Stimulated activated naive CD4-positive, alpha-beta T cell (primary cell): ENCODE measurements around the gene PBX1.

Experiments used
- DNase-seq, 6 experiments: peaks; one replicate each; lab custom pipeline; 2025; lab: John Stamatoyannopoulos, UW

Gene PBX1

DNA sequence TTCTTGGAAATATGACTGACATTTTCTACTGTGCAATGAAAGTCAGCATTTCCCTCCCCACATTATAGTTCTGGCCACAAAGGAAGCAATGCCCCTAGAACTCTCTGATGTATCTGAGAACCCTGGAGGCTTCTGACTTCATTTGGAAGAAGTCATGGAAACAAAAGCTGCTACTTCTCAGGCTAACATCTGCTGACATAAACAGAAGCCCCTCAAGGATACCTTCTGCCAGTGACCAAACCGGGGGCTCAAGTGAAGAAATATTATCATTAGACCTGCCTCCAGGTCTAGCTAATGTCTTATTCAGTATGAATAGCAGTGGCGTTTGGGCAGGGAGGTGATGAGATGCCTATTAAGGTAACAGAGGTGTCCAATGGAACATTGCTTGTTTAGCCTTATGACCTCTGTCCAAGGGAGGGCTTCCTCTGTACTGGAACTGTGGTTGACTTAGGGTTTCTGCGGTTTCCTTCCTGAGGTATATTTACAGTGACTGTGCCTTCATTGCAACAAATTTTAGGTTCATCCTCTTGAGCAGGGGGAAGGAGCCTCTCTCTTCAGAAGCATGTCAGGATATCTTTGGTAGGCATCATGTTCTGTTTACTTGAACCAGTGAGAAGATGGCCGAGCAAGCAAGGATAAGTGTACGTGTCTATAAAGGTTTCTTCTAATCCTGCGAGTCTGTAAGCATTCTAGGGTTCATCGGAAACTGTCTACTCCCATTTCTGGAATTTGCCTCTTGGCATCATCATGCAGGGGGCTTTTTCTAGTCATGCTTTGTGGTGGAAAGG, 161.7 kb downstream of the PBX1 start:
- no peak for DNase-seq

DNA sequence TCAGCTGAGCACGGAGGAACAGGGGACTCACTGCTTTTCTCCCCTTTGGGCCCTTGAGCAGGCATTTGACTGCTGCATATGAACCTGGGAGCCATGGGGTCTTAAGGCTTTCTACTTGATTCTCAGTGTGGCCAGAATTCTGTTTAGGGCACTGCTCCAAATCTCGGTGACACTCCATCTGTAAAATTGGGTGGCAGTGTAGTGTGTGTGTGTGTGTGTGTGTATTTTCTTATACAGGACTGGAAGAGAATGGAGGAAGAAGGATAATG, 162.2 kb downstream of the PBX1 start:
- DNase-seq, result no peak

DNA sequence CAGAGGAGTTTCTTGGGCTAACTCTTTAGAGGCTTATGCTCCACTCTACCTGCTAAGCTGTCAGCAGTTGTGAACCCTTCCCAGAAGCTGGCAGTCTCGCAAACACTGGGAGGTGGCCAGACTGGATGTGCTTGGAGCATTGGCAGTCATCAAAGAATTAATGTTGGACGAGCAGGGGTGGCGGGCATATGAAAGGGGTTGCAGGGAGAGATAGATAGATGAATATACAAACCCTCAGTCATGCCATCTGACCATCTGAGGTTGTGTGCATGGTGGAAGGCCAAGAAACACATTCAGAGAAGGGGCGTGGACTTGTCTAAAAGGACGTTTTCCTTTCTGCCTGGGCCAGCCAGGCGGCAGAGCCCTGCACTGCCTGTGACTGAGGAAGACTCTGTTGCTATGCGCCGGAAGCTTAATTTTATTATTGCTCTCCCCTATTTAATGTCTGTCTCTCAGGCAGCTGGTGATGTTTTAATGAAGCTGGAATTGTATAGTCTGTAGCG, 164.4 kb downstream of the PBX1 start:
- no peak for DNase-seq

GRCh38 chr1:164725401-164725800, 166.4 kb downstream of the PBX1 start:
- DNase-seq, result no peak

GRCh38 chr1:164726235-164726634, 167.3 kb downstream of the PBX1 start:
- no peak for DNase-seq

DNA sequence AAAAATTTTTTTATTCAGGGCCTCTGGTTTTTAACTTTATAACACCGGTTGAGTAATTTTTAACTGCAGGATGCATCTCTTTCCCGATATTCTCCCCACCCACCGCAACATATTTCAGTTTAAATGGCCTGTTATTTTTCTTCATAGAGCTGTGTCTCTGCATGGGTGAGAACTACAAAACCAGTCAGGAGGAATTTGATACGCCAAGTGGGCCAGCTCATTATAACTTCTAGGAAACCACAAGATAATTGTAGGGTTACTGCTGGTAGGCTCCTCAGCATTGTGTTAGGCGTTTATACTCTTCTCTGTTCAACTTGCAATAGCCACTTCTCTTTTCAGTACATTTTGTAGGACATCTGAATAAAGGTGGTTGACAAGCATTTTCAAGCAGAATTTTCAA, 169.7 kb downstream of the PBX1 start:
- DNase-seq, result no peak

DNA sequence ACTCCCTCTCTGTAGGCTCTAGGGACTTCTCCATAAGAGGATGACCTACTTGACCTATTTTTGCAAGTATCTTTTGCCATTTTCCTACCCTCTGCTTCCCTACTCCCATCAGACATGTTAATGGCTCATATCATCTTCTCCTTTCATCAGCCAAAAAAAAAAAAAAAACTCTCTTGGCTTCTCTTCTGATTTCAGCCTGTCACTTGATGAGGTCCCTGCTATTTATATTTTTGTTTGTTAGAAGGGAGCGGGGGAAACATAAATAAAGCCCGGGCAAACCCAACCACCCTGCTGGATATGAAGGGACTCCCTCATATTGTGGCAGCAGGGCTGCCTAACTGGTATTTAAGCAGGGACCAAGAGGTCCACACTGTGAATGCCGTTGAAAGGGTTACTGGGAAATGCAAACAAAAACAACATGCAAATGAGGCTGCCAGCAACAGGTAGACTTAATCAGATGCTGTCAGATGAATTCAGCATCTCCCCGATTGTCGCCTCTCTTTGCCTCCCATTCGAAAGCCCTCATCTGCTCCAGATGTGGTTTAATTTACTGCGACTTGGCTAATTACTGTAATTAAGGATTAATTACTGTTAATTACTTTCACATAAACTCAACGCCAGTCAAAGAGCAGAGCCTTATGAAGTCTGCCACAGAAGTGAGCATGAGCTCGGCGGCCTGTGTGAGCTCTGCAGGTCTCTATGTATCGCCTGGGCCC, 172.3 kb downstream of the PBX1 start:
- DNase-seq, result no peak

DNA sequence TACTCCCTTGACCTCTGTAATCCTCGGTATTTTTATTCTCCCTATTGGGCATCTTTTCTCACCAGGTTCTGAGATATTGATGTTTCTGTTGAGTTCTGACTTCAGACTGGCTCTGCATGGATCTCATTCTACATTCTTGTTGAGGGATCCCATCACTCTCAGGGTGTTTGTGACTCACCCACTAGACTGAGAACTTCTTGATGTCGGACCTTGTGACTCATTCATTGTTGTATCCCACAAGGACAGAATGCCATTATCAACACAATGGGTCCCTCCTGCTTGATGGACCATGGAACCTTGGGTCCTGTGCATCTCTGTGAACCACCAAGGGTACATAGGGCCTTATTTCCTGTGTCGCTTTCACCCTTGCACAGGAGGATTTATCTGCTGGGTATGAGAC, 174.1 kb downstream of the PBX1 start:
- DNase-seq, result no peak

DNA sequence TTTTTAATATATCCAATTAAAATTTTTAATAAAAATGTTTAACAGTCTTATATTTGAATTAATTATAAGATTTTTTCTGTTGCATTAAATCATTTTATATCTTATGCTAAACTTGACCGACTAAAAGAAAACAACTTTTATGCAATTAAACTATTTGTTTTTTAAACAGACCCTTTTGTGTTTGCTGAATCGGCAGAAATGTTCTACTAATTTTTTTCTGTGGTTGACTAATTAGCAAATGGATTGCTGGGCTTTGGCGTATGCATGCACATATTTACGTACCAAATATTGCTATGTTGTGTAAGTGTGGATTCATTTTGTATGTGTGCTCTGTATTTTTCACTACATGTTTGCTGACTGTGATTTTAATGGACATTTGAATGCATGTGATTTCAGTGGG, 174.8 kb downstream of the PBX1 start:
- DNase-seq, result no peak

DNA sequence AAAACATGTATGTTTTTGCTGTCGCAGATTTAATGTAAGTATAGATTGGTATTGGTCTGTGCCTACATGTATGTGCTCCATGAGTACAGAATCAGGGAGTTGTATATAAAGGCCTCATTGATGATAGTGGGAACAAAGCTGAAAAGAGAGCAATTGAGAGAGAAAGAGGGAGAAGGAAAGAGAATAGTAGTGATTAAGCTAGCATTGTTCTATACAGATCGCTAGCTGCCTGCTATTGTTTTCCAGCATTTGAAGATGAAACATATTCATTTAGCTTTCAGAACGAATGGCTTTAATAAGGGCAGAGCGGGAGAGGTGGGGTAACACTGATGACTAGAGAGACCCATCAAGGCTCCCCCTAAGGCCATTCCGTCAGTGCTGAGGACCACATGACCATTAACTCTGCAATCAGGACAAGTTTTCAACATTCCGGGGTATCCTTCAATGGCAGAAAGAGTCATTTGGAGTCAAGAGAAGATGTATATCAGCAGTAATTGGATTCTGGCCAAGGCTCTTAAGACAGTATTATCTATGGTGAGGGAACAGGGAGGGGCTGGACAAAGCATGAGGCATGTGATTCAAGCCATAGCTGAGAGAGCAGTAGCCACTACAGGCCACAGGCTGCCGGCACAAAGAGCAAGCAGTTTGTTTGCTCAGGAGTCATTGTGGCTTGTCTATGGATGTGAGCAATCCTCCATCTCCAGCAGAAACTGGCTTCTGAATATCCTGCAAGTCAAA, 176.5 kb downstream of the PBX1 start:
- no peak for DNase-seq

DNA sequence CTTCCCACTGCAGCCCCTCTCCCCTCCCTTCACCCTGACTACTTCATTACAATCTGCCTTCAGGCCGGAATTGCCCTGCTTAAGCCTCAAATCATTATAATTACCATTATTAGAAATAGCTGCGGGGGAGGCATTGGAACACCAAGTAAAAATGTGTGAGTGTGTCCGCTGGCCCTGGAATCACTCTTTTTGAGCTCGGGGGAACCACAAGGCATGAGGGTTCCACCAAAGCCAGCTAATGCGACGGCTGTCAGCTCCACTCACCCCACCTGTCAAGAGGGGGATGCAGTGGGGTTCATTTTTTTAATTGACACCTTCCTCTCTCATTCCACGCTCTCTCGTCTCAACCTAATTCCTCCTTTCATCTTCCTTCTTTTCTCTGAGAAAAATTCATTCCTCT, 177.2 kb downstream of the PBX1 start:
- DNase-seq, result no peak

DNA sequence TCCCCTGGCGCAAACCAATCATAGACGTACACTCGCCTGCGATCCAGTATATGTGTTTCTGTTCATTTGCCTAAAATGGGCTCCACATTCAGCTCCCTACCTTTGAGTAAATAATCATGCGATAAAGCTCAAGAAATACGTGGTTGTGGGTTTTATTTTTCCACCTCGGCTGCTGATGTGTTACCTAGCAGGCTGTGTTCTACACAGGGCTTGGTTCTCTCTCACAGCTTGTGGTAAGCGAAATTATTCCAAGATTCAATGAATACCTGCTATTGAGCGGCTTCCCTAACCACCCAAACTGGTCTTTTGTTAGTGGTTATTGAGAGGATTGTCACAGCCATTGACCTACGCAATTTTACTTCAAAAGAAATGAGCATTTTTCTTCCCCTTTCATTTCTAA, 180.2 kb downstream of the PBX1 start:
- no peak for DNase-seq

DNA sequence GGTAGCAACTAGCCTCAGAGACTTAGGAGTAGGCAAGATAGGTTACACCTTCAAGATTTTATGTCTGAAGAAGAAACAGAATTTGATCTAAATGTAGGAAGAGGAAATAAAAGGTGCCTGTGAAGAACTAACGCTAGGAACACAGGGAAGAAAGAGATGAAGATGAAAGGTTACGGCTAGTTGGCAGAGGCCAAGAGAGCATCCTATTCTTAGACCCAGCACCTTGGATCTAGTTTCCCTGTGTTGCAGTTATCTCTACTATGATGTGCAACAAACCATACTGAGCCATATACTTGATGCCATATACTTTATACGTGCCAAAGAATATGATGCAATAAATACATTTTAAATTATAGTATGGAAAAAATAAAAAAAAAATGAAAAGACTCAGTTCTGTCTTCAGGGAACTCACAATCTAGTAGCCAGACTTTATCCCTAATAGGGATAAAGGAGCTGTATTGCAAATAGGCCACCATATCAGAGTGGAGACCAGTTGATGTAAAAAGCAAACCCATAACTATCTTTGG, 181.1 kb downstream of the PBX1 start:
- DNase-seq, result no peak

GRCh38 chr1:164742745-164743144, 183.8 kb downstream of the PBX1 start:
- no peak for DNase-seq

DNA sequence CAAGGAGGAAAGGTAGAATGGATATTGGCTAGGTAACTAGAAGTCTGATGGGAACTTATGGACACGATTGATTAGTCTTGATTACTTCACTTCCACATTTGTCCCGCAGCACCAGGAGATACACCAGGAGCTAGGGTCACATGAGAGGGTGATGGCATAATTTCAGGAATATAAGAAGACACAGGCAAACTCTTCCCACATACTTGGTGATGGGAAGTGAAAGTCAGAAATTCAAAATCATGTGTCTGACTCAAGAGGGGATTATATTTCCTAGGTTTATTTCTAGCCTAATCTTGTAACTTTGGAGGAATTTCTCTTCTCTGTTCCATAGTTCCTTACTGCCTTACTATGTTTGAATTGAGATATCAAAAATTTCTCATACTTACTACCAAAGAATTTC, 185.0 kb downstream of the PBX1 start:
- no peak for DNase-seq

- no peak for DNase-seq
Observed at GRCh38 chr1:164745736-164746135, 186.8 kb downstream of the PBX1 start.

DNA sequence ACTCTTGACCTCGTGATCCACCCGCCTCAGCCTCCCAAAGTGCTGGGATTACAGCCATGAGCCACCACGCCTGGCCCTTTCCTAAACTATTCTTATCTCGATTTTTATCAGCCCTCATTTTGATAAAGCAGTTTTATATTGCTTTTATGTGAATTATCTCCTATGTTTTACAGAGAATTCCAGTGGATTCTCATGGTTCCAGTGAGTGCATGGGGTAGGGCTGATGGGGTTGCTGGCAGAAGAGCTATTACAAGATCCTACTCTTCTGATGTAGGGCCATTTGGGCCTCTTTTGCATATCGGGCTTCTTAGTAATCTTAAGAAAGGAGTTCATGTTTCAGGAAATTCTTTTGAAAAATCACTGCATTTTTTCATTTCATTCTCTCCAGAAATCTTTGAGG, 187.6 kb downstream of the PBX1 start:
- no peak for DNase-seq

DNA sequence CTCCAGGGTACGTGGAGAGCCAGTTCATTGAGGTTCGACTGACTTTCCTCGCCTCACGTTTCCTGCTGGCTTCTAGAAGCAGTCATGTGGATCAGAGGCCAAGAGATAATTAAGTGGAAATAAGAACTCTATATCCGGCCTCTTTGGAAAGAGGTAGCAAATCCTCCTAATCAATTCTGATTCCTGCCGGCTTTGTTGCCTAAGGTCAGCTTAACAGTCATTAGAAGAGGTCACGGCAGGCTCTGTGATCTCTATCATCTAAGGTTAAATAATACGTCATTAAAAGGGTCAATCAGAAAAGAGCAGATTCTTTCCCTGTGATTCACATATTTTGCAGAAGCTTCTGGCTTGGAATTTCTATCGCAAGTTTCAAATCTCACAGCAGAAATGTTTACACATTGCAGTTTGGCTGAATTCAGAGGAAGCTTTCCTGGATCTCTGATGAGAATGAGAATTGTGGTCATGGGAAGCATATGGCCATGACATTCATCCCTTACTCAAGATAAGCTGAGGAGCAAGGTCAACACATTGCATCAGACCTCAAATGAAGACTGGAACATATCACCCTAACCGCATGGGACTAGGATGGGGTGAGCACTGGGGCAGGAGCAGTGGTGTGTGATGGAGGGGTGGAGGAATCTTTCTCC, 189.4 kb downstream of the PBX1 start:
- DNase-seq, result no peak

DNA sequence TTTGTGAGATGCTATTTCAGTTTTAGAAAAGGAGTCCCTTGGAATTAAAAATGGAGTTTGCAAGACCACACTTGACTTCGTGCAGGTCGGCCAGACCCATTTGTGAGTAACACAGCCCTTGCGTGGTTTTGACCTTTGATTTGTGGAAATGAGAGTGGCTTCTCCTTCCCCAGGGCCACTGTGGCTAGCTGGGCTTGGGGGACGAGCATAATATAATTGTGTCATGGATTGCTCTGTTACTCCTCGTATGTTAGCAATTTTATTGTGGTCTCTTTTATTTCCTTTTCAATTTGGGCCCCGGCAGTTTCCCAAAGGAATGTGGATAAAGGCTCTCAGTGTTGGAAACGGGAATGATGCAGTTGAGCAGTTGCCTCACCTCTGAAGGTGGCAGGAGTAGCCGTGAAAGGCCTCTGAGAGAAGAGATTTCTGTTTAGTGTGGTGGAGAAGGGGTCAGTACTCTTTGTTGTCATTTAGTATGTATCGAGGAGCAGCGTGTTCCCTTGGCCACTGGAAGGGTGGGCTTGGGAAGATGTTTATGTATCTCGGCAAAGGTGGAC, 194.6 kb downstream of the PBX1 start:
- no peak for DNase-seq

DNA sequence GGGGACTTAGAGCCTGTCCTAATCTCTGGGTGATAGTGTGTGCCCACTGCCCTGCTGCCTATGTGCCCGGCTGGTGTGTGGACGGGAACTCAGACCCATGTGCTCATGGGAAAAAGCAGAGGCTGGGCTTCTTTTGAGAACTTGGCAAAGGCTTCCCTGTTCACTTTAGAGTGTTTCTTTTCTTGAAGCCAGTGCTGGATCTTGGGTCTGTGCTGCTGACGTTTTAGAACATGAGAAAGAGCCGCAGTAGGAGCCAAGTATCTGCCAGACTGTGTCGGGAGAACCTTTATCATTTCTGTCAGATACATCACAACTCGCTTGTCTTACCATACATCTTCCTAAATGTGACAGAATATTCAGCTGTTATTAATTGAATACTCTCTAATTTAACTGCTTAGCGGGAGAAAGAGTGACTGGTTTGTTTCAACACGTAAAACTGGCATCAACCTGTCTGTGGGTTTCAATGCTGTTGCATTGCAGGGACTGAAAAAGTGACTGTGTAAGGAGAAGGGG, 195.2 kb downstream of the PBX1 start:
- DNase-seq, result no peak

DNA sequence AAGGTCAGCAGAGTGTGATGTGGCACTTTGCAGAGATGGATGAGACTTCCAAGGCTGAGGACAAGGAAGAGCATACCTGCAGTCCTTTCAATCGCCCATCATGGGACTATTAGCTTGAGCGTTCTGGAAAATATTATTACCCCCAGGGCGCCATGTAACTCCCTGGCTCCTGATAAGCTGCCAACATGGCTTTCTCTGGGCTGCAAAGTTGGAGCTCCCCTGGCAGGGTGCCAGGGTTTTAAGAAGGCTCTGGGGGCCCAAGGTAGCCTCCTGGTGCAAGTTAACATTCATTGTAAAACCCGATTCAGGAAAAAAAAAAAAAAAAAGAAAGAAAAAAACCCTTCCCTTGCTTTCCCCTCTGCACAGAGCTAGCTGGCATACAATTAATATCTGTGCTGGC, 196.7 kb downstream of the PBX1 start:
- no peak for DNase-seq

GRCh38 chr1:164756741-164757140, 197.8 kb downstream of the PBX1 start:
- DNase-seq, result no peak
